IgD-negative memory B cell (primary cell): ENCODE data around the gene ADAMTSL4. TPM values are rescaled to one million over a fixed set of nuclear protein-coding genes. Genes with fewer than 3 reads are reported as not detected.

ENCODE experiments used
- H3K27ac Mint-ChIP-seq, 3 donors: one replicate each; pipeline ENCODE4 v1.8.0; 2020 to 2022; ENCODE audit warnings: mild to moderate bottlenecking in 3 of 3, mixed read lengths in 3 of 3, moderate library complexity in 1 of 3
- H3K27me3 Mint-ChIP-seq: one replicate; pipeline ENCODE4 v1.8.0; 2021; ENCODE audit warnings: mixed read lengths
- H3K36me3 Mint-ChIP-seq: one replicate; pipeline ENCODE4 v1.8.0; 2020; ENCODE audit warnings: mild to moderate bottlenecking, mixed read lengths
- H3K4me1 Mint-ChIP-seq, 3 donors: one replicate each; pipeline ENCODE4 v1.8.0; 2020 to 2022; ENCODE audit warnings: mixed read lengths in 3 of 3, mild to moderate bottlenecking in 1 of 3
- H3K4me3 Mint-ChIP-seq, 4 donors: one replicate each; pipeline ENCODE4 v1.8.0; 2020 to 2022; ENCODE audit warnings: mild to moderate bottlenecking in 4 of 4, mixed read lengths in 4 of 4, moderate library complexity in 3 of 4
- H3K9me3 Mint-ChIP-seq, 3 donors: one replicate each; pipeline ENCODE4 v1.8.0; 2020 to 2021; ENCODE audit warnings: mixed read lengths in 3 of 3, mild to moderate bottlenecking in 1 of 3
- polyA plus RNA-seq: library from polyadenylated mRNA; unstranded; fragments of 300-500 nt; fragmentation: Illumina TruSeq; gene quantifications from one replicate; pipeline ENCODE4 v1.2.3, GENCODE V29; 2021

The ADAMTSL4 gene
- polyA plus RNA-seq, 1 donor from 2014 or later, result 0.30 TPM

DNA sequence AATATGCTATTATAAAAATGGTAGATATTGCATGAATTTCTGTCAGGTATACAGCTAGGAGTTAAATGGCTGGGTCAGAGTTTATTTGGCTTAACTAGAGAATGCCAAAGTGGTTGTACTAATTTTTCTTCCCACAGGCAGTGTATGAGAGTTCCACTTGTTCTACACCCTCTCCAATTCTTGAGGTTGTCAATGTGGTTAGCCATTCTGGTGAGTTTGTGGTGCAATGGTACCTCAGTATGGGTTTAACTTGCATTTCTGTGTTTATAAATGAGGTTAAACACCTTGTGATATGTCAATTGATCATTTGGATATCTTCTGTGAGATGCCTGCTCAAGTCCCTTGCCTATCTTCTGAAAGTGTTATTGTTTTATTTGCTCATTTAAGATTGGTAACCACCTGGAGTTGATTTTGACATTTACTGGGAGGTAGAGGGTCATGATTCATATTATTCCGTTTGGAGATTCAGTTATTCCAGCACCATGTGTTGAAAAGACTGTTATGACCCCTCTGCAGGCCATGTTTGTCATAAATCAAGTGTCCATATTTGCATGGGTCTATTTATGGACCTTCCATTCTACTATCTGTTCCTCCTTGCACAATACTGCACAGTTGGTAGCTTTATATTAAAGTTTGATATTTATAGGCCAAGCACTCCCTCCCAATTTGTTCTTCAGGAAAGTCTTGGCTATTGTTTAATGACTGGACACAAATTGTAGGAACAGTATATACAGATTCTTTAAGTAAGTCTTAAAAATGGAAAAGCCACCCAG lies 27.8 kb upstream of the ADAMTSL4 start:
- H3K4me3 Mint-ChIP-seq, result no peak overlapping the region
- H3K9me3 Mint-ChIP-seq, result no peaks in the 10 kb centered on the region
- no peaks in the 10 kb centered on the region for H3K36me3 Mint-ChIP-seq
- H3K27ac Mint-ChIP-seq, result no peak overlapping the region
- peaks cover 12 to 15% (median 13%) of the 10 kb centered on the region in 3 donors for H3K4me1 Mint-ChIP-seq
- no peaks in the 10 kb centered on the region for H3K27me3 Mint-ChIP-seq

DNA sequence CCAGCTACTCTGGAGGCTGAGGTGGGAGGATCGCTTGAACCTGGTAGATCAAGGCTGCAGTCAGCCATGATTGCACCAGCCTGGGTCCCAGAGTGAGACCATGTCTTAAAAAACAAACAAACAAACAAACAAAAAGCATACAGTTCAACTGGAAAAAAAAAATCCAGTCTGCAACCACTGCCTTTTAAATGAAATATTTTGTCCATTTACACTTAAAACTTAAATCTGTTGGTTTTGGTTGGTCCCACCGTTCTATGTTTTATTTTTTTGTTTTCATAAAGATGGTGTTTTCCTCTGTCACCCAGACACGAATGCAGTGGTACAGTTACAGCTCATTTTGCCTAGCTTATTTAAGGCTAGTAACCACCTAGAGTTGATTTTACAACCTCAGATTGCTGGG lies 23.9 kb upstream of the ADAMTSL4 start:
- Mint-ChIP-seq H3K27ac (no peak overlapping the region), H3K4me3 (no peak overlapping the region), H3K27me3 (no peaks in the 10 kb centered on the region), H3K36me3 (no peaks in the 10 kb centered on the region), H3K9me3 (no peaks in the 10 kb centered on the region), H3K4me1 (no peaks in the 10 kb centered on the region)

DNA sequence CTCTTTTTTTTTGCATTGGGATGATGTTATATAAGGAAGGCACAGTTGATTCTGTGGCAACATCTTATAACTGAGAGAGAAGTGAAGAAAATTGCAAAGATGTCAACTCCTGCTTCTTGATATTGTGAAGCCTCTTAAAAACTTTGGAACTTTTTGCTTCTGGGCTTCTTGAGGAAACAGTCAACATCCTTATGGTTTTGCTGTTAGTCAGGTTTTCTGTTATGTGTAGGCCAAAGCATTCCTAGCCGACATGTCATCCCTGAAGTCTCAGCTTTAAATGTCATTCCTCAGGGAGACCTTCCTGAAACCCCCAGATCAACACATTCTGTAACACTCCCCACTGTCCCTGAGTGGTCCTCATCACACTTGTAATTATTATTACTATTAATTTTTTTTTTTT lies 21.0 kb upstream of the ADAMTSL4 start:
- Mint-ChIP-seq H3K9me3 (no peaks in the 10 kb centered on the region), H3K27ac (no peak overlapping the region), H3K4me3 (no peak overlapping the region), H3K27me3 (no peaks in the 10 kb centered on the region), H3K4me1 (peaks cover 0 to 4% (median 3%) of the 10 kb centered on the region in 3 donors), H3K36me3 (no peaks in the 10 kb centered on the region)

DNA sequence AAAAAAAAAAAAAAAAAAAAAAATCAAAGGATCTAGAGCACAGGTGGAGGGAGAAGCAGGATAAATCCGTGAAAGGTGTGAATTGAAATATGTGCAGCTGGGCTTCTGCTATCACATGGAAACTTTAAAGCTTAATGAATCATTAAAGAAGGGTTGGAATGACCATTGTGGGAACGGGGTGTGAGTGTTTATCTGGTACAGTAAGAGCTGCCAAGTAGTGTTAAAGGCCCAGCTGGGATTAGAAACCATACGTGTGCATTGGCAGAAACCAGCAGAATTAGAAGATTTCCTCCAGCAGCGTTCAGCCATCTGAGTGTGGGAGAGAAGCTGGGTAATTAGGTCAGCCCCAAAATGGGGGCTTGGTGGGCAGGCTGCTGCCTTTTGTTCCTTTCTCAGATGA lies 20.2 kb upstream of the ADAMTSL4 start:
- H3K4me1 Mint-ChIP-seq, result peaks cover 0 to 4% (median 3%) of the 10 kb centered on the region in 3 donors
- H3K27ac Mint-ChIP-seq, result peak overlapping the region in 1 of 3 donors; percentile 31
- no peaks in the 10 kb centered on the region for H3K36me3 Mint-ChIP-seq
- H3K4me3 Mint-ChIP-seq, result no peak overlapping the region
- H3K27me3 Mint-ChIP-seq, result no peaks in the 10 kb centered on the region
- H3K9me3 Mint-ChIP-seq, result no peaks in the 10 kb centered on the region

DNA sequence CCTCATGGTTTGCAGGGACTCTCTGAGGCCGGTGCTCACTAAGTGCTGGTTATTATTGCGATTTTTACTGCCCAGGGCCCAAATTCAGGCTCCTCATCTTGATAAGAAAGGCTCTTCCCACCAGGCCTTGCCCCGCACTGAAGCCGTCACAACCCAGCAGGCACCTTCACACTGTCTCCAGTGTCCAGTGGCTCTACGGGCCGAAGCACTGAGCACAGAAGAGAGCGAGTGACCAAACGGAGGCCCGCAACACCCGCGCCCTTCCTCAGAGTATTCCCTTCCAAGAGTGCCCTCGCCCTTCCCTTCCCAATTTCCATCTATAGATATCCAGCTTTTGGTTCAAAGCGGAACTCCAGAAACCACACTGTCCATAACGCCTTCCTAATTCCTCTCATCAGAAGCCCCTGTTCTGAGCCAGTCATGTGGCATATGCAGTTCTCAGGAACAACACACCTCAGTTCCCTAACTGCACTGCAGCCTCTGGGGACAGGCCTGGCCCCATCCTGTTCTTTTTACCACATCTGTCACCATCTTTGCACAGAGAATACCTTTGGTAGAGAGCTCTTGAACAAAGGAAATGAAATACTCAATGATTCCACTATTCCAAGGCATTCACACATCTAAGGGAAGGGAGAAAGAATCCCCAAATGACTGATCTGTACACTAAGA lies 18.6 kb upstream of the ADAMTSL4 start:
- Mint-ChIP-seq H3K27me3 (no peaks in the 10 kb centered on the region), H3K9me3 (no peaks in the 10 kb centered on the region), H3K27ac (no peak overlapping the region), H3K36me3 (no peaks in the 10 kb centered on the region), H3K4me1 (peaks cover 0 to 4% (median 3%) of the 10 kb centered on the region in 3 donors), H3K4me3 (no peak overlapping the region)

DNA sequence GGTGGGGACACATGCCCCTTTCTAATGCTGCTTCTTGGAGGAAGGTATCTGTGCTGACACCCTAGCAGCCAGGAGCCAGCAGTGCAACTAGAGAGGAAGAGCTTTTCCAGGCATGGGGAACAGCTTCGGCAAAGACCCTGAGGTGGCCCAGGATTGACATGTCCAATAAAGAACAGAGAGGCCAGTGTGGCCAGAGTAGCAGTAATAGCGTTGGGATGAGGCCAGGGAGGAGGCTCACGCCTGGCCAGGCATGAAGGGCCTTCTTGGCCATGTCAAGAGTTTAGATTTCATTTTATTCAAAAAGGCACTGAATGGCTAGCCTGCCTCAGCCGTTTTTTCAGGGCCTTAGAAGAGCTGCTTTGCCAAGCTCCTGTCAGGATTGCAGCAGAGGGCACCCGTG lies 16.3 kb upstream of the ADAMTSL4 start:
- Mint-ChIP-seq H3K27me3 (no peaks in the 10 kb centered on the region), H3K36me3 (no peaks in the 10 kb centered on the region), H3K27ac (peak overlapping the region in 1 of 3 donors; percentile 46), H3K4me3 (peak overlapping the region in 1 of 4 donors; percentile 24), H3K9me3 (no peaks in the 10 kb centered on the region), H3K4me1 (peaks cover 0 to 4% (median 3%) of the 10 kb centered on the region in 3 donors)

DNA sequence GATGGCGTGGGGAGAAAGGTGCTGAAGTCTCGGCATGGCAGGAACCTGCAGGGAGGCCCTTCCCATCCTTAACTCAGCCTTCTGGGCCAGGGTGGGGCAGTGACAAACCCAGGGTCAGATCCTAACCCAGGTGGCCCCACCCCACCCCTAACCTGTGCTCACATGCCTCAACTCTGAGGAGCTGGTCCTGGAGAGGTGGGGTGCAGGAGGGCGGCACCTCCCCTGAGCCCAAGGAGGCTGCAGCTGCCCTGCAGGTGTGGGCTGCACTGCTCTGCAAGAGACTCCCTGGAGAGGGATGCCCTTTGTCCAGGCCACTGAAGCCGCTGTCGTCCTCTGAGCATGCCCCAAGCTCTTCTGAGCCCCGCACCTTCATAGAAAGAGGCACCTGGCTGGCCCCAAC lies 15.2 kb upstream of the ADAMTSL4 start:
- Mint-ChIP-seq H3K4me1 (peaks cover 0 to 4% (median 3%) of the 10 kb centered on the region in 3 donors), H3K27me3 (no peaks in the 10 kb centered on the region), H3K4me3 (no peak overlapping the region), H3K9me3 (no peaks in the 10 kb centered on the region), H3K27ac (no peak overlapping the region), H3K36me3 (no peaks in the 10 kb centered on the region)

DNA sequence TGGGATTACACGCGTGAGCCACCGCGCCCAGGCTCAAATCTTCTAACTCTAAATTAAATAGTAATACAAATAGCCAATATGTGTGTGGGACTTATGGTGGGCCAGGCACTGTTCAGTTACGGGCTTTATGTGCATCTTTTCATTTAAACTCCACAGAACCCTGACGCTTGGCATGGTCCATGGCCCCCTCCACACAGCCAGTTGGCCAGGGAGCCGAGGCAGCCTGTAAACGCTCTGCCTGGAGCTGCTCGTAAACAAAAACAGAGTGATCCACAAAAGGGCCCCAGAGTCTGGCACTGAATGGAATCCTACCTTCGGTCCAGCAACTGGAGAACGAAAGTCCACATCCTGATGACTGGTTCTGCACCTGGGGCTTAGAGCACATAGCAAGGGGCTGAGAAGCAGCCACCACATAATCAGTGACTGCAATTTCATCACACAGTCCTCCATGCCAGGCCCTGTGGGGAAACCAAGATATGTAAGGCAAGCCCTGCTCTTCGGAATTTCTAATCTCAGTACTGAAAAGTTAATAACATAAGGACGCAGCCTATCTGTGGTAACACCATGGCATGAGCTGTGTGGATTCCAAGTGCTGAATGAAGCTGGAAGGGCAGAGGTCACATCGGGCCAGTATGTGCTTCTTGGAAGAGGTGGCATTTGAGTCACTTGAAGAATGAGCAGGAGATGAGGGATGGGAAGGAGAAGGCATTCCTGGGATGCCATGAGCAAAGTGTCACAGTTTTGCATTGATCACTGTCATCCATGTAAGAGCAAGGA lies 13.5 kb upstream of the ADAMTSL4 start:
- H3K27me3 Mint-ChIP-seq, result no peaks in the 10 kb centered on the region
- no peaks in the 10 kb centered on the region for H3K36me3 Mint-ChIP-seq
- peaks cover 0 to 4% (median 3%) of the 10 kb centered on the region in 3 donors for H3K4me1 Mint-ChIP-seq
- H3K27ac Mint-ChIP-seq, result no peak overlapping the region
- H3K4me3 Mint-ChIP-seq, result no peak overlapping the region
- H3K9me3 Mint-ChIP-seq, result no peaks in the 10 kb centered on the region

DNA sequence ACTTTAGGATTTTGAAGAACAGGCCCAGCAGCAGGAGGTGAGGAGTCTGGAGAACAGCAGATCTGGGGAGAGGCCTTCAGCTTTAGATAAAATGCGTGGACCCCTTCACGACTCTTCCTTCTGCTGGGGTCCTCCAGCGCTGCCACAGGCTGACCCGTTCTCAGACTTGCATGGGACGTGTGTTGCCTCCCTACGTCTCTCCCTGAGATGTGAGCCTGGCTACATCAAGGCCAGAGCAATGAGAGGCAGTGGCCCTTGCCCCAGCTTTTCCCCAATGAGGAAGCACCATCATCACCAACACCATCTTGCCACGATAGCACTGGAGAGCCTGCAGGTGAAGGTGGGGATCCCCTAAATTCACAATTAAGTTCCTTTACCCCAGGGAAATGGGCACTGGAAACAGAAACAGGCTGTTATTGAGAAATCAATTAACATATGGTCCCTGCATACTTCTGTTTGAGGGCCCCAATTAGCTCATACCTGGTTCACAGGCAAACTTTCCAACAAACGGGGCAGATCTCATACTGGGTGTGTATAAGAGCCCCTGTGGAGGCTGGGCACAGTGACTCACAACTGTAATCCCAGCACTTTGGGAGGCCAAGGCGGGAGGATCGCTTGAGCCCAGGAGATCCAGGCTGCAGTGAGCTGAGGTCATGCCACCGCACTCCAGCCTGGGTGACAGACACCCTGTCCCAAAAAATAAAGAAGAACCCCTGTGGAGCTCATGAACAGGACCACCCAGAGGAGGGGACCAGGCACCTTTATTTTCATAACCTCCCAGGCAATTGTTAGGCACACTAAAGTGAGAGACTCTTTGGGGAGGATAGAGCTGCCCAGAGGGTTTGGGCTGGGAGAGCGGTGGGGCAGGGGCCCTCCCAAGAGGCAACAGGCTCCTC lies 12.1 kb upstream of the ADAMTSL4 start:
- no peaks in the 10 kb centered on the region for H3K9me3 Mint-ChIP-seq
- no peaks in the 10 kb centered on the region for H3K27me3 Mint-ChIP-seq
- H3K4me3 Mint-ChIP-seq, result no peak overlapping the region

DNA sequence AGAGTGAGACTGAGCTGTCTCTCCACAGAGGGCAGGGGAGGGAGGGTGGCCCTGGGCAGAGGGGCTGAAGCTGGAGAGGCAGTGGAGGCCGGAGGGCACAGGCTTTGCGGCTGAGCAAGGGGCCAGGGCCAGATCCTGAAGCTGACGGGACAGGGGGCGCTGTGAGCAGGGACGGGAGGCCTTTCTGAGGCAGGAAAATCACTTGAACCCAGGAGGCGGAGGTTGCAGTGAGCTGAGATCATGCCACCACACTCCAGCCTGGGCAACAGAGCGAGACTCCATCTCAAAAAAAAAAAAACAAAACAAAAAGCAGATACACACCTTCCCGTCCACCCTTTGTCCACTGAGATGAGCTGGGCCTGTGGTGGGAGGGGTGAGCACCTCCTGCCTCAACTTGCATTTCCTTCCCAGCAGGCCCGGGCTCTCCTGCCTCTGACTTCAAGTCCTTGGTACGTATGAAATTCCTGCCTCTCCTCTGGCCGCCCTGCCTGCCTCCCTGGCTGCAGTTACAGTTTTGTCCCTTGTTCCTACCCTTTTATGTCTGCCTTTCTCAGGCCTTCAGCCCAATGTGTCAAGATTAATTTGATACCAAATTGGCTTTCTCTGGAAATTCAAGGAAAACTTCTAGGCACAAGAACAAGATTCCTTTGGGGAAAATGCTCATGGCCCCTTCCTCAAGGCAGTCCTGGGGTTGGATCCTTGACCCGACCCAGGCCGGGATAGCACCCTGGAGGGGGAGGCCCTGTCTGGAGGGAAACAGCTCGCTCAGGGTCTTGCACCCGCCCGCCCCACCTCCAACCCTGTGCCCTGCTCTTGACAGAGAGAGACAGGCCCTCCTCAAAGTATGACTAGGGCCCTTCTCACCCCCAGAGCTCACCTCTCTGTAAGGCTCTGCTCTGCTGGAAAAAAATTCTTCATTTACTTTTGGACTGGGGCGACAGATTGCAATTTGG lies 11.2 kb upstream of the ADAMTSL4 start:
- H3K27me3 Mint-ChIP-seq, result no peaks in the 10 kb centered on the region
- no peaks in the 10 kb centered on the region for H3K9me3 Mint-ChIP-seq
- H3K4me1 Mint-ChIP-seq, result no peaks in the 10 kb centered on the region
- H3K36me3 Mint-ChIP-seq, result no peaks in the 10 kb centered on the region
- no peak overlapping the region for H3K4me3 Mint-ChIP-seq
- H3K27ac Mint-ChIP-seq, result peak overlapping the region in 1 of 3 donors; percentile 73

More for the DNA sequence above, 12.1 kb upstream of the ADAMTSL4 start:
- no peak overlapping the region for H3K27ac Mint-ChIP-seq
- H3K36me3 Mint-ChIP-seq, result no peaks in the 10 kb centered on the region
- H3K4me1 Mint-ChIP-seq, result peaks cover 0 to 4% (median 3%) of the 10 kb centered on the region in 3 donors

DNA sequence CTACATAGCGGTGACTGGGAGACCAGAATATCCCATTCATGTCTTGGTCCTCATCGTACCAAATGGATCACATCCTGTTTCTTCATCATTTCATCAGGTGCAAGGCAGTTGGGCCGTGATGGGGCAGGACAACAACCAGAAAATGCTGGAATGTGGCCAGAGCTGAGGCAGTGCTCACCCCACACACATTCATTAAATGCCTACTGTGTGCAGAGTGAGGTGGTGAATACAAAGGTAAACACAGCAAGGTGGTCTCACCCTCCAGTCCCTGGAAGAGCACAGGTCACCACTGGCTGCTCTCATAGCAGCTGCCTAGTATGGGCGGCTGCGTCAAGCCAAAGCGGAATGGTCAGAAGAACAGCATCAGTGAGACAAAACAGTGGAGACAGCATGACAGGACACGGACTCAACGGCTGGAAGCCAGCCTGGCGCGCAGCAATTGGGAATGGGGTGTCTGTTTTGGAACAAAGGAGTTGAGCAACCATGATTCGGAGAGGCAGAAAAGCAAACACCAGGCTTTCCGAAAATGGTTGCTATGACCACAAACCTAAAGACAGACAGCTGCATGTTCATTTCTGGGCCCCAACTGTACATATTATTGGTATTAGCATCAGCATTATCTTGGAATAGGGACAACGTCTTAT lies 5.6 kb upstream of the ADAMTSL4 start:
- no peak overlapping the region for H3K27ac Mint-ChIP-seq
- H3K36me3 Mint-ChIP-seq, result no peaks in the 10 kb centered on the region
- peak overlapping the region in 1 of 4 donors; percentile 21 for H3K4me3 Mint-ChIP-seq
- H3K4me1 Mint-ChIP-seq, result peaks cover 3 to 5% (median 4%) of the 10 kb centered on the region in 3 donors
- peaks cover 0 to 3% (median 0%) of the 10 kb centered on the region in 3 donors for H3K9me3 Mint-ChIP-seq
- H3K27me3 Mint-ChIP-seq, result peaks cover 20% of the 10 kb centered on the region

DNA sequence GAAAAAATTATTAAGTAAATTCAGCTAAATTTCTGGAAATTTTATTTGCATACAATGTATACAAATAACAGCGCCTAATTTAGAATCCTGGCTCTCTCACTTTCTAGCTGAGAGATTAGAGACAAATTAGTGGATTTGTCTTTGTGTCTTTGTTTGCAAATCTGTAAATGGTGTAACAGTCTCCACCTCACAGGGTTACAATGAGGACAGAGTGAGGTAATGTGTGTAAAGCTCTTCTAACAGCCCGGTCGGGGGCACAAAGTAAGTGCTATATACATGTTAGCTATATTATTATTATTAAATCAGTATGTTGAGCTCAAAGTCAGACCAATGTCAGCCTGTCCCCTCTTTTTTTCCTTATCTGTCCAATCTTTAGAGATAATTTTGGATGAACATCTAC lies 5.0 kb upstream of the ADAMTSL4 start:
- no peak overlapping the region for H3K27ac Mint-ChIP-seq
- H3K4me1 Mint-ChIP-seq, result peaks cover 3 to 5% (median 4%) of the 10 kb centered on the region in 3 donors
- H3K4me3 Mint-ChIP-seq, result no peak overlapping the region
- peaks cover 0 to 3% (median 0%) of the 10 kb centered on the region in 3 donors for H3K9me3 Mint-ChIP-seq
- peaks cover 21% of the 10 kb centered on the region for H3K27me3 Mint-ChIP-seq
- H3K36me3 Mint-ChIP-seq, result no peaks in the 10 kb centered on the region

DNA sequence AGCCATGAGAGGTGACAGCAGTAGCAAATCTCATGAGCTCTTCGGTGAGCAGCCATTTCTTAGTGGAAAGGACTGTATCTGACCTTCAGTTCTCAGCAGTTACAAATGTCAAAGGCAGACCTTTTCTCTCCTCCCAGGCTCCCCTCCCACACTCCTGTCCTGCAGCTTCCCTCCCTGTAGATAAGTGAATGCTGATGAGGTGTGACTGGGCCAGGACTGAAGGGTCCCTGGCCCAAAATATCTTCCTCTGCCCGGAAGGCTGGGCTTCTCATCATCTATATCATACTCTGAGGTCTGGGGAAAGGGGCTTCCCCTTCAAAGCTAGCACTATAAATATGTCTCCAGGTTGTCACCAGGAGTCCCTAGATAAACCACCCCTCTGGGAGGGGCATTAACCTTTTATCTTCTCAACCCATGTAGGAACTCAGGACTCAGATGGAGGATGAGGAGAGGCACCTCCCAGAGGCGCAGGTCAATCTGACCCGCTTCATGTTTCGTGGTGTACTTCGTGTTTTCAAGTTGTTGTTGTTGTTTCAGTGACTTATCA lies 3.6 kb upstream of the ADAMTSL4 start:
- H3K9me3 Mint-ChIP-seq, result peaks cover 0 to 3% (median 0%) of the 10 kb centered on the region in 3 donors
- H3K36me3 Mint-ChIP-seq, result no peaks in the 10 kb centered on the region

More for the DNA sequence above, 3.6 kb upstream of the ADAMTSL4 start:
- Mint-ChIP-seq H3K27me3 (peaks cover 25% of the 10 kb centered on the region), H3K4me1 (peaks cover 3 to 7% (median 4%) of the 10 kb centered on the region in 3 donors), H3K27ac (no peak overlapping the region), H3K4me3 (no peak overlapping the region)
